GM19023 (cell line): ENCODE results near the gene SLC24A3.

ENCODE experiments used
- ATAC-seq: cut with Tn5 transposase; IDR thresholded peaks from one replicate; pipeline ENCODE4 v1.9.1; 2021; ENCODE audit warnings: mild to moderate bottlenecking, moderate library complexity; ENCODE audit not compliant: unreplicated experiment

Gene SLC24A3

GRCh38 chr20:19568128-19568527, 355.7 kb downstream of the SLC24A3 start:
- no peak for ATAC-seq

DNA sequence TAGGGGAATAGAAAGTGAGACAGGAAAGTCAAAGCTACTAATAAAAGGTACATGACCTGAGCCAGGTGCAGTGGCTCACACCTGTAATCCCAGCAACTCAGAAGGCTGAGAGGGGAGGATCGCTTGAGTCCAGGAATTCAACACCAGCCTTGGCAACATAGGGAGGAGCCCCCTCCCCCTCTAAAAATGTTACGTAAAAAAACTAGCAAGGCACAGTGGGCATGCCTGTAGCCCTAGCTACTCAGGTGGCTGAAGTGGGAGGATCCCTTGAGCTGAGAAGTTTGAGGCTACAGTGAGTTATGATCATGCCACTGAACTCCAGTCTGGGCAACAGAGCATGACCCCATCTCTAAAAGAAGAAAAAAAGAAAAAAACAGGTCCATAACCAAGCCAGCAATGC, 359.6 kb downstream of the SLC24A3 start:
- no peak for ATAC-seq

DNA sequence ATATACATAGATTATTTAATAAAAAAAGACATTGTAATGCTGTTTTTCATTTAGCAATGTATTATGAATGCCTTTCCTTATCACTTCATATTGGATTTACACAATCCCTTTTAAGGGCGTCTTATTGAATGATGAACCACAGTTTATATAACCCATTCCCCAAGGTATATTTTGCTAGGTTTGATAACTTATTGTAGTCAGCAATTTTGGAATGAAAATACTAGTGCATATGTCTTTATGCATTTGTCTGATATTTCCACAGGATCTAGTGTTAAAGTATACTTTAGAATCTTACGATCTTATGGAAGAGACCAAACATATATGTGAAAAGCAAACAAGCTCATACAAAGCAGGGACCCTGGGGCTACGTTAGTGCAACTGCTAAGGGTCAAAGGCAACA, 365.2 kb downstream of the SLC24A3 start:
- ATAC-seq, result no peak

GRCh38 chr20:19582782-19583181, 370.3 kb downstream of the SLC24A3 start:
- ATAC-seq, result no peak

GRCh38 chr20:19583532-19584175, 371.2 kb downstream of the SLC24A3 start:
- peak; percentile 58 for ATAC-seq

GRCh38 chr20:19588241-19588640, 375.8 kb downstream of the SLC24A3 start:
- no peak for ATAC-seq

DNA sequence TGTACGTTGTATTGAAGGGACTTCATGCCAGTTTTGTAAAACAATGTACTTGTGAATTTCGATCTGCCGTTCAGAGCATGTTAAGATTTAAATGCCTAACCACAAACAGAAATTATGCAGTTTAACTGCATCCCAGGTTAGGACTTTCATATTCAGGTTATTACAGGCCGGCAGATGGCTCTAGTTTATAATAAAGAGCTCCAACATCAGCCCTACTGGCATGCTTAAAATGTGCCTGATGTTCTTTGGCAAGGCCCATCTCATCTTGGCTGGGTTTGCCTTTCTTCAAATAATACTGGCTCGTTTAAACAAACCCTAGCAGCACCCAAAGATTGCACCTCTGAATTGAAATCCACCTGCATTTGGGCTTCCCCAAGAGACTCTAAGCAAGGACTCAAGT, 376.3 kb downstream of the SLC24A3 start:
- ATAC-seq, result no peak

GRCh38 chr20:19589787-19590362, 377.4 kb downstream of the SLC24A3 start:
- no peak for ATAC-seq

DNA sequence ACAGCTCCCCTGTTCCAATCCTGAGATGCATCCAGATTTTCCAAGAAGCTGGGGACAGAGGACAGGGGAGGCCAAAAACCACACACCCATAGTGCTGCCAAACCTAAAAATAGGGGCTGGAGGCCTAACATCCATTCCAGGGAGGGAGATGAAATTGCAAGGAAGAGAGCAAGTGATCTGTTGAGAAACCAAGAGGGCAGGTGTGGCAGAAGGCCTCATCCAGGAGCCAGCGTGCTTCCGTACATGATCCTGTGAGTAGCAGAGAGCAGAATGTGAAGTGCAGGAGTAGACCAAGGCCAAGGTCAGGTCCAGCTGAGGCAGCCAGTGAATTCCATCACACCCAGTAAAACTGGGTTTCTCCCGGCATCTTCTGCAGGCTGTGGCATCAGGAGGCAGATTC, 377.9 kb downstream of the SLC24A3 start:
- ATAC-seq, result no peak

DNA sequence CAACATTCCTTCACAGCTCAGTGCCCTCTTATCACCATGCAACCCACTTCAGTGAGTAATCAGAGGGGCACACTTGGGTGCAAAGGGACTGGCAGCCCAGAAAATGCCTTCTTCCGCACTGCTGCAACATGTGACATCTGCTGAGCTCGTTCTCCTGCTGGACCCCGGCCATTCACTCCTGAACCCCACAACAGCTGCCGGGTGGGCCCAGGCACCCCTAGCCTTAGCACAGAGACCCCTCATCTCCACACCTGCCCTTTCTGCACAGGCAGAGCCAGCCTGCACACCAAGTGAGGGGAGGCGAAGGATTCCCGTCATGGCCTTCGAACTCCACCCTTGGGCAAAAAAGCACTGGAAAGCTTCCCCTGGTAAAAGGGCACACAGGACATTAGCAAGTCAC, 381.3 kb downstream of the SLC24A3 start:
- ATAC-seq, result no peak

DNA sequence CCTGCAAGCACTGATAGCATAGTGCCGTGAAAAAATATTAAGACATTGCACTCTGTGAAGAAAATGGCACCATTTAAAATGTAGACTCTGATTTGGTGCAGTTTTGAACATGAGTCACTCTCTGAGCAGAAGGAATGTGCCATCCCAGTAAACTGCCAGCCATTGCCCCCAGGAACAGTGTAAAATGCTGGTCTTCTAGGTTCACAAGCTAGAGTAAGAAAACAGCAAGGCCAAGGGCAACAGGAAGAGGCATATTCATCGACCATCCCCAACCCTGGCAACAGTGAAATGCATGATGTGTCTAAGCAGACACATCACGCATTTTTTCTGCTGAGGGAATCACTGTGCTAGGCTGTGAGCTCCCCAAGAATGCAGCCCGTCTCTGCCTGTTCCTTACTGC, 382.5 kb downstream of the SLC24A3 start:
- no peak for ATAC-seq

GRCh38 chr20:19598117-19598850, 385.8 kb downstream of the SLC24A3 start:
- no peak for ATAC-seq

GRCh38 chr20:19599200-19599599, 386.8 kb downstream of the SLC24A3 start:
- no peak for ATAC-seq

GRCh38 chr20:19600042-19600441, 387.6 kb downstream of the SLC24A3 start:
- no peak for ATAC-seq

GRCh38 chr20:19601126-19601810, 388.8 kb downstream of the SLC24A3 start:
- no peak for ATAC-seq

GRCh38 chr20:19602675-19603375, 390.4 kb downstream of the SLC24A3 start:
- no peak for ATAC-seq

- ATAC-seq, result no peak
Measured at GRCh38 chr20:19603376-19603750, 390.9 kb downstream of the SLC24A3 start.

- ATAC-seq, result no peak
Measured at GRCh38 chr20:19605786-19606485, 393.5 kb downstream of the SLC24A3 start.

DNA sequence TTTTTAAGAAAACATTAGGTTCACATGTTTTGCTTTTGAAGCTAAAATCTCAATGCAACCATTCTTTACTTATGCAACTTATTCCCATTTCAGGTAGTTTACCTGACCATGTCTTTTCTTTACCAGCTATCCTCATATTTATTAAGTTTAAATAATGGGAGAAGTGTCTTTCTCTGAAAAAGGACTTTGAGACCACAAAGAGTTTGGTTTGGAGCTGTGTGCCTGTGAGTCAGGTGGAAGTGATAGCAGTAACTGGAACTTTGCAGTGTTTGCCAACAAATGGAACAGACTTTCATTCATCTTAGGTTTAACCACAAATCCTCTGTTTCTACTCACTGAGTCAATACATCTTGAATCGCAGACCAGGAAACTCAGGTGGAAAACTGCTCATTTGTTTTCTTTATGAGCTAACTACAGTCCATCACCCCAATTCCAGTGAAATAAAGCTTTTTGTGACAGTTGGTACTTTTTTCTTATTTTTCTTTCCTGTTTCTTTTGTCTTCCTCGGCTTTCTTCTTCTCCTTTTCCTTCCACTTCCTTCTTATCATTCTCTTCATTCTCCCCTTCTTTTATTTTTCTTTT, 397.3 kb downstream of the SLC24A3 start:
- no peak for ATAC-seq

- no peak for ATAC-seq
Measured at GRCh38 chr20:19615629-19616028, 403.2 kb downstream of the SLC24A3 start.
